H1 (cell line): ENCODE data around the gene FKBP6. TPM values are rescaled to one million over a fixed set of nuclear protein-coding genes. Genes with fewer than 3 reads are reported as not detected.

Experiments used
- CTCF ChIA-PET: fragments of 300-600 bp; sonication (Branson Sonifier 250); formaldehyde crosslinking; loops from one replicate; lab custom pipeline; 2021; ENCODE audit not compliant: partially characterized antibody; lab: Charles Lee
- POLR2A ChIA-PET: fragments of 300-600 bp; sonication (Branson Sonifier 250); formaldehyde crosslinking; loops from one replicate; lab custom pipeline; 2021; ENCODE audit warnings: inconsistent platforms; ENCODE audit not compliant: partially characterized antibody; lab: Charles Lee
- DNase-seq, 2 experiments: peaks; one replicate each; pipeline versions ENCODE4 v3.0.0 to v3.0.0-alpha.2; 2010 to 2022; ENCODE audit warnings: low spot score in 2 of 2, low read depth in 1 of 2, mixed read lengths in 1 of 2
- FAIRE-seq: peaks from 2 replicates; lab custom pipeline; 2011; peaks lifted over from hg19 to GRCh38; lab: Jason Lieb, UNC
- H2AFZ ChIP-seq: 2 replicates; pipeline ENCODE4 v1.8.1; 2012; ENCODE audit warnings: low read length, inconsistent platforms
- H2AK5ac ChIP-seq: 2 replicates; pipeline ENCODE4 v1.6.1; 2013; ENCODE audit warnings: low read depth, low read length
- H2BK120ac ChIP-seq: replicated peaks from 2 replicates; pipeline ENCODE3; 2013; ENCODE audit warnings: low read depth, low read length, inconsistent platforms
- H2BK12ac ChIP-seq: 2 replicates; pipeline ENCODE4 v1.6.1; 2013; ENCODE audit warnings: low read depth, low read length
- H2BK15ac ChIP-seq: 2 replicates; pipeline ENCODE4 v1.6.1; 2013; ENCODE audit warnings: low read length
- H2BK20ac ChIP-seq: 2 replicates; pipeline ENCODE4 v1.6.1; 2013; ENCODE audit warnings: low read length
- H2BK5ac ChIP-seq: 2 replicates; pipeline ENCODE4 v1.6.1; 2013; ENCODE audit warnings: low read depth, low read length
- H3K14ac ChIP-seq: 2 replicates; pipeline ENCODE4 v1.6.1; 2013; ENCODE audit warnings: inconsistent platforms; ENCODE audit not compliant: insufficient read length
- H3K18ac ChIP-seq: 2 replicates; pipeline ENCODE4 v1.6.1; 2013; ENCODE audit warnings: low read length; ENCODE audit errors: extremely low read depth
- H3K23ac ChIP-seq: 2 replicates; pipeline ENCODE4 v1.6.1; 2013; ENCODE audit warnings: inconsistent platforms; ENCODE audit not compliant: insufficient read length
- H3K23me2 ChIP-seq: 2 replicates; pipeline ENCODE4 v1.6.1; 2013; ENCODE audit warnings: low read depth, low read length
- H3K27ac ChIP-seq: 2 replicates; pipeline ENCODE4 v1.6.1; 2011; ENCODE audit warnings: low read depth, low read length, inconsistent platforms
- H3K27me3 ChIP-seq, 4 experiments: replicated peaks in 1 of 4; 1 replicate in 1 of 4; 2 replicates in 3 of 4; pipeline versions ENCODE4 v1.6.1 to v1.8.1; 2011 to 2013; ENCODE audit warnings: low read length in 3 of 4, mild to moderate bottlenecking in 3 of 4, inconsistent platforms in 2 of 4, mixed read lengths in 2 of 4, moderate library complexity in 1 of 4; ENCODE audit not compliant: control insufficient read depth in 3 of 4, insufficient read depth in 3 of 4; ENCODE audit errors: extremely low read depth in 1 of 4
- H3K36me3 ChIP-seq, 4 experiments: 2 replicates each; pipeline versions ENCODE4 v1.6.1 to v1.8.1; 2011 to 2013; ENCODE audit warnings: mild to moderate bottlenecking in 4 of 4, low read length in 3 of 4, moderate library complexity in 2 of 4, control low read depth in 1 of 4, inconsistent platforms in 1 of 4; ENCODE audit not compliant: insufficient read depth in 4 of 4, control insufficient read depth in 2 of 4
- H3K4ac ChIP-seq: replicated peaks from 2 replicates; pipeline ENCODE3; 2013; ENCODE audit warnings: low read length, low read depth, mixed read lengths, inconsistent platforms; ENCODE audit not compliant: insufficient read length
- H3K4me1 ChIP-seq, 4 experiments: replicated peaks in 1 of 4; 1 replicate in 1 of 4; 2 replicates in 3 of 4; pipeline versions ENCODE4 v1.6.1 to v1.8.1; 2011 to 2013; ENCODE audit warnings: low read length in 3 of 4, inconsistent platforms in 2 of 4, mixed read lengths in 1 of 4; ENCODE audit not compliant: insufficient read depth in 4 of 4, control insufficient read depth in 3 of 4
- H3K4me2 ChIP-seq, 2 experiments: 2 replicates each; pipeline versions ENCODE4 v1.6.1 to v1.8.1; 2011 to 2013; ENCODE audit warnings: low read depth in 2 of 2, low read length in 2 of 2, control low read depth in 1 of 2, inconsistent platforms in 1 of 2, mild to moderate bottlenecking in 1 of 2; ENCODE audit not compliant: insufficient read depth in 1 of 2
- H3K4me3 ChIP-seq, 4 experiments: fragments of 200-600, 300-600 bp in 1 of 4; sonication (generic), shearing (Covaris generic), sonication (Bioruptor Twin) in 1 of 4; 2 replicates each; pipeline versions ENCODE4 v1.5.1 to v1.8.1; 2011 to 2016; ENCODE audit warnings: low read length in 4 of 4, low read depth in 3 of 4, control low read depth in 2 of 4, inconsistent platforms in 2 of 4, mild to moderate bottlenecking in 2 of 4, mixed read lengths in 1 of 4, moderate library complexity in 1 of 4; ENCODE audit not compliant: insufficient read depth in 2 of 4; ENCODE audit errors: extremely low read depth in 1 of 4
- H3K56ac ChIP-seq: replicated peaks from 2 replicates; pipeline ENCODE3; 2013; ENCODE audit warnings: low read depth, mild to moderate bottlenecking, mixed read lengths, low read length, inconsistent platforms; ENCODE audit not compliant: insufficient read length
- H3K79me1 ChIP-seq: 2 replicates; pipeline ENCODE4 v1.6.1; 2013; ENCODE audit warnings: low read depth, low read length, control low read depth
- H3K79me2 ChIP-seq, 2 experiments: 2 replicates each; pipeline versions ENCODE4 v1.6.1 to v1.8.1; 2012 to 2013; ENCODE audit warnings: low read length in 2 of 2, mild to moderate bottlenecking in 2 of 2, inconsistent platforms in 1 of 2; ENCODE audit not compliant: insufficient read depth in 2 of 2, control insufficient read depth in 1 of 2
- H3K9ac ChIP-seq, 4 experiments: replicated peaks in 1 of 4; 1 replicate in 1 of 4; 2 replicates in 3 of 4; pipeline versions ENCODE4 v1.6.1 to v1.8.1; 2011 to 2013; ENCODE audit warnings: low read depth in 3 of 4, low read length in 3 of 4, control low read depth in 2 of 4, mild to moderate bottlenecking in 2 of 4, moderate library complexity in 2 of 4, inconsistent platforms in 1 of 4; ENCODE audit errors: extremely low read depth in 1 of 4
- H3K9me3 ChIP-seq, 2 experiments: 2 replicates each; pipeline versions ENCODE4 v1.6.1 to v1.8.1; 2012 to 2013; ENCODE audit warnings: mild to moderate bottlenecking in 2 of 2, moderate library complexity in 2 of 2, control low read depth in 1 of 2, inconsistent platforms in 1 of 2, low read depth in 1 of 2, low read length in 1 of 2, mixed read lengths in 1 of 2; ENCODE audit not compliant: insufficient read depth in 2 of 2
- H4K20me1 ChIP-seq, 2 experiments: replicated peaks in 1 of 2; 2 replicates each; pipeline versions ENCODE3 to v1.8.1; 2011 to 2013; ENCODE audit warnings: inconsistent platforms in 2 of 2, low read length in 2 of 2, mild to moderate bottlenecking in 1 of 2; ENCODE audit not compliant: insufficient read depth in 2 of 2, control insufficient read depth in 1 of 2
- H4K5ac ChIP-seq: 2 replicates; pipeline ENCODE4 v1.6.1; 2013; ENCODE audit warnings: low read length, low read depth, mixed read lengths, inconsistent platforms; ENCODE audit not compliant: insufficient read length
- H4K8ac ChIP-seq: 2 replicates; pipeline ENCODE4 v1.8.0; 2013; ENCODE audit warnings: mild to moderate bottlenecking, moderate library complexity, low read length, inconsistent platforms; ENCODE audit not compliant: insufficient read depth; ENCODE audit errors: extremely low read depth
- H4K91ac ChIP-seq: replicated peaks from 2 replicates; pipeline ENCODE3; 2013; ENCODE audit warnings: low read length, mixed read lengths, inconsistent platforms; ENCODE audit not compliant: insufficient read length
- ATF3 ChIP-seq: IDR thresholded peaks from 2 replicates; pipeline ENCODE4 v1.6.1; 2011; ENCODE audit warnings: low read depth, mild to moderate bottlenecking, low read length; ENCODE audit not compliant: insufficient read depth
- CBX5 ChIP-seq: fragments of 300-800, 300-1000 bp; sonication (generic); IDR thresholded peaks from 2 replicates; pipeline ENCODE4 v1.7.1; 2016; ENCODE audit warnings: antibody characterized with exemption, low read length, low read depth
- HDAC6 ChIP-seq: IDR thresholded peaks from one replicate; pipeline ENCODE4 v1.7.1; 2012; ENCODE audit warnings: low read depth, mild to moderate bottlenecking, inconsistent platforms, low read length, moderate library complexity
- JUN ChIP-seq: IDR thresholded peaks from 2 replicates; pipeline ENCODE4 v1.6.1; 2011; ENCODE audit warnings: low read depth, mild to moderate bottlenecking, improper control_type of control experiment, low read length
- NRF1 ChIP-seq: IDR thresholded peaks from 2 replicates; pipeline ENCODE4 v1.6.1; 2011; ENCODE audit warnings: mild to moderate bottlenecking, low read depth, low read length, improper control_type of control experiment
- RAD21 ChIP-seq, 2 experiments: IDR thresholded peaks in 1 of 2; conservative IDR thresholded peaks in 1 of 2; 2 replicates each; pipeline ENCODE4 v1.6.1; 2011; ENCODE audit warnings: low read depth in 2 of 2, low read length in 2 of 2, improper control_type of control experiment in 1 of 2, inconsistent platforms in 1 of 2, mild to moderate bottlenecking in 1 of 2, moderate library complexity in 1 of 2
- SP1 ChIP-seq: IDR thresholded peaks from 2 replicates; pipeline ENCODE4 v1.6.1; 2011; ENCODE audit warnings: low read depth, low read length
- SP4 ChIP-seq: IDR thresholded peaks from 2 replicates; pipeline ENCODE4 v1.6.1; 2012; ENCODE audit warnings: low read length, inconsistent platforms
- TAF7 ChIP-seq: optimal IDR thresholded peaks from 2 replicates; pipeline ENCODE3; 2011; ENCODE audit warnings: low read depth, mild to moderate bottlenecking, inconsistent platforms, low read length, moderate library complexity, borderline replicate concordance
- WGBS, 2 experiments: shearing (Covaris generic) in 1 of 2; methylation state at CpG; one replicate each; pipeline versions ENCODE4 v1.1.6 to v1.1.7; 2013 to 2015; ENCODE audit warnings: low lambda C conversion rate in 2 of 2, mixed read lengths in 2 of 2, inconsistent platforms in 1 of 2, low coverage in 1 of 2, missing lambda C conversion rate in 1 of 2; ENCODE audit not compliant: insufficient replicate concordance in 2 of 2, insufficient coverage in 1 of 2, insufficient read length in 1 of 2; ENCODE audit errors: extremely low coverage in 1 of 2, missing lambda C conversion rate in 1 of 2; 5-methylcytosine and 5-hydroxymethylcytosine counted together
- polyA plus RNA-seq, 7 experiments: library from polyadenylated mRNA; depleted of rRNA in 3 of 7; stranded (reverse) in 5 of 7; unstranded in 2 of 7; fragments of >200 nt in 5 of 7; fragments of 200-250 nt in 2 of 7; gene quantifications; 1 replicate in 5 of 7; 2 replicates in 1 of 7; 4 replicates in 1 of 7; pipeline versions ENCODE4 v1.2.1 to v1.2.3, GENCODE V29; 2011 to 2013; ENCODE audit warnings: missing spikeins in 2 of 7, mixed read lengths in 2 of 7
- total RNA-seq: library from RNA; stranded (reverse); fragmentation: NEBNext Ultra II Directional; extraction: Animal tissue kit (Norgen Biotek cat#: 25700); gene quantifications from 2 replicates; pipeline ENCODE4 v1.2.1, GENCODE V29; 2021

Gene FKBP6
- total and polyA plus RNA-seq, 2 of the 8 experiments (the other 6 are each of a cell fraction or from before 2014, with no cell fraction given): 0.14 to 0.19 TPM

- Histone ChIP-seq H2BK12ac (no peak overlapping the region), H2BK5ac (no peak overlapping the region), H3K27me3 (no peaks in the 10 kb centered on the region; a peak in 1 of 7 replicates), H3K4ac (no peak overlapping the region), H3K14ac (no peak overlapping the region), H2BK20ac (no peak overlapping the region), H3K27ac (no peak overlapping the region), H4K91ac (no peak overlapping the region), H2AK5ac (no peak overlapping the region), H3K9ac (no peak overlapping the region), H2BK15ac (no peak overlapping the region), H3K23me2 (no peaks in the 10 kb centered on the region), H2AFZ (no peak overlapping the region), H3K4me1 (peaks cover 0 to 11% (median 4%) of the 10 kb centered on the region in 4 experiments; a peak in 5 of 7 replicates), H4K20me1 (no peaks in the 10 kb centered on the region), H4K8ac (no peak overlapping the region), H2BK120ac (no peak overlapping the region), H3K4me2 (no peak overlapping the region), H3K23ac (no peak overlapping the region), H3K36me3 (no peaks in the 10 kb centered on the region), H3K56ac (no peak overlapping the region), H3K79me2 (no peaks in the 10 kb centered on the region), H3K4me3 (no peak overlapping the region), H4K5ac (no peak overlapping the region), H3K18ac (no peak overlapping the region), H3K9me3 (no peaks in the 10 kb centered on the region), H3K79me1 (no peaks in the 10 kb centered on the region)
- ChIA-PET POLR2A (no interaction called here), CTCF (no interaction called here)
- FAIRE-seq (no peak), DNase-seq (no peak)
- WGBS, 2 experiments: 92% methylated on average over 10 of the region's 10 CpGs; no CpG with 5 or more reads in 1 of the 2 experiments
- TF ChIP-seq SP4 (no peak), SP1 (no peak), RAD21 (IDR thresholded peaks at IDR 0.05 in 1 of 2, conservative IDR thresholded peaks at IDR 0.05 in 1 of 2; ENCODE audit: low read depth in 2 of 2, low read length in 2 of 2) (no peak), JUN (no peak), TAF7 (no peak), HDAC6 (no peak), CBX5 (no peak), ATF3 (no peak), NRF1 (no peak)
Observed at GRCh38 chr7:73338321-73338720, 10.4 kb downstream of the FKBP6 start.
